IMR-90 (cell line): ENCODE measurements around the gene SIRT5. TPM values are rescaled to one million over a fixed set of nuclear protein-coding genes. Genes with fewer than 3 reads are reported as not detected.

Experiments used
- ATAC-seq: fragments of 200-7000 bp; cut with Tn5 transposase; 2 replicates; pipeline ENCODE4 v1.9.1; 2020; ENCODE audit warnings: low read depth, mild to moderate bottlenecking, moderate library complexity
- BruUV-seq: library from RNA; stranded (reverse); fragments of 400-500 nt; replicated peaks from 2 replicates; lab custom pipeline; 2021; lab: Mats Ljungman, UMichigan
- CTCF ChIA-PET: fragments of 300-600 bp; formaldehyde crosslinking; extraction: SDS; loops from one replicate; lab custom pipeline; 2021; ENCODE audit warnings: antibody characterized with exemption; lab: Yijun Ruan, JAX
- POLR2A ChIA-PET: fragments of 300-600 bp; sonication (Branson Sonifier 250); formaldehyde crosslinking; loops from one replicate; lab custom pipeline; 2022; ENCODE audit warnings: antibody characterized with exemption; ENCODE audit not compliant: unreplicated experiment; lab: Charles Lee
- DNase-seq: peaks from one replicate; pipeline ENCODE4 v3.0.0; 2013
- H2AFZ ChIP-seq: replicated peaks from 2 replicates; pipeline ENCODE3; 2013; ENCODE audit warnings: low read length, mild to moderate bottlenecking; ENCODE audit not compliant: poor library complexity
- H2AK5ac ChIP-seq: 2 replicates; pipeline ENCODE4 v1.6.1; 2013; ENCODE audit warnings: low read depth, low read length, inconsistent platforms
- H2AK9ac ChIP-seq: replicated peaks from 2 replicates; pipeline ENCODE3; 2013; ENCODE audit warnings: mild to moderate bottlenecking, low read depth, low read length, moderate library complexity; ENCODE audit not compliant: poor library complexity
- H2BK120ac ChIP-seq: 2 replicates; pipeline ENCODE4 v1.6.1; 2013; ENCODE audit warnings: low read depth, low read length, inconsistent platforms
- H2BK15ac ChIP-seq: 3 replicates; pipeline ENCODE4 v1.6.1; 2013; ENCODE audit warnings: low read depth, low read length, inconsistent platforms
- H2BK20ac ChIP-seq: 2 replicates; pipeline ENCODE4 v1.6.1; 2013; ENCODE audit warnings: low read depth, mild to moderate bottlenecking, inconsistent platforms, low read length, moderate library complexity
- H2BK5ac ChIP-seq: 2 replicates; pipeline ENCODE4 v1.6.1; 2013; ENCODE audit warnings: mild to moderate bottlenecking, low read depth, low read length, inconsistent platforms; ENCODE audit not compliant: poor library complexity, severe bottlenecking
- H3K14ac ChIP-seq: replicated peaks from 2 replicates; pipeline ENCODE4 v1.6.1; 2013; ENCODE audit warnings: low read depth, low read length, inconsistent platforms
- H3K18ac ChIP-seq: 2 replicates; pipeline ENCODE4 v1.6.1; 2013; ENCODE audit warnings: low read depth, low read length, control low read depth
- H3K23ac ChIP-seq: 2 replicates; pipeline ENCODE4 v1.6.1; 2013; ENCODE audit warnings: low read depth, low read length, inconsistent platforms
- H3K27ac ChIP-seq: 2 replicates; pipeline ENCODE4 v1.5.1; 2013; ENCODE audit warnings: mild to moderate bottlenecking, control low read depth, low read length; ENCODE audit not compliant: insufficient read depth
- H3K27me3 ChIP-seq: 2 replicates; pipeline ENCODE4 v1.6.1; 2013; ENCODE audit warnings: low read length; ENCODE audit not compliant: control insufficient read depth, insufficient read depth
- H3K36me3 ChIP-seq: 2 replicates; pipeline ENCODE4 v1.6.1; 2013; ENCODE audit warnings: low read length, mixed read lengths; ENCODE audit not compliant: control insufficient read depth, insufficient read depth
- H3K4ac ChIP-seq: 2 replicates; pipeline ENCODE4 v1.6.1; 2013; ENCODE audit warnings: low read depth, low read length, inconsistent platforms
- H3K4me1 ChIP-seq: 2 replicates; pipeline ENCODE4 v1.6.1; 2013; ENCODE audit warnings: low read length, mixed read lengths; ENCODE audit not compliant: control insufficient read depth, insufficient read depth
- H3K4me2 ChIP-seq: 2 replicates; pipeline ENCODE4 v1.6.1; 2013; ENCODE audit warnings: low read depth, mild to moderate bottlenecking, control low read depth, low read length, moderate library complexity
- H3K4me3 ChIP-seq: 2 replicates; pipeline ENCODE4 v1.5.1; 2013; ENCODE audit warnings: low read depth, mild to moderate bottlenecking, control low read depth, low read length, moderate library complexity; ENCODE audit not compliant: insufficient read depth
- H3K56ac ChIP-seq: 2 replicates; pipeline ENCODE4 v1.6.1; 2013; ENCODE audit warnings: low read length, inconsistent platforms; ENCODE audit not compliant: insufficient read depth; ENCODE audit errors: extremely low read depth
- H3K79me1 ChIP-seq, 2 experiments: 2 replicates each; pipeline ENCODE4 v1.6.1; 2013; ENCODE audit warnings: low read length in 2 of 2, inconsistent platforms in 1 of 2, low read depth in 1 of 2
- H3K9ac ChIP-seq: 2 replicates; pipeline ENCODE4 v1.6.1; 2013; ENCODE audit warnings: low read depth, low read length, control low read depth
- H3K9me1 ChIP-seq: 2 replicates; pipeline ENCODE4 v1.6.1; 2013; ENCODE audit warnings: low read length, inconsistent platforms; ENCODE audit not compliant: insufficient read depth
- H3K9me3 ChIP-seq: 2 replicates; pipeline ENCODE4 v1.6.1; 2013; ENCODE audit warnings: low read length; ENCODE audit not compliant: control insufficient read depth, insufficient read depth
- H4K20me1 ChIP-seq: 2 replicates; pipeline ENCODE4 v1.6.1; 2013; ENCODE audit warnings: low read length, inconsistent platforms; ENCODE audit not compliant: insufficient read depth
- H4K5ac ChIP-seq: 2 replicates; pipeline ENCODE4 v1.6.1; 2013; ENCODE audit warnings: mild to moderate bottlenecking, low read depth, low read length, control low read depth
- H4K8ac ChIP-seq, 2 experiments: 2 replicates each; pipeline ENCODE4 v1.6.1; 2013; ENCODE audit warnings: low read depth in 2 of 2, low read length in 2 of 2, control low read depth in 1 of 2, inconsistent platforms in 1 of 2
- H4K91ac ChIP-seq: 2 replicates; pipeline ENCODE4 v1.6.1; 2013; ENCODE audit warnings: low read depth, low read length, inconsistent platforms; ENCODE audit not compliant: insufficient read depth
- BHLHE40 ChIP-seq: fragments of 150-350 bp; IDR thresholded peaks from 2 replicates; pipeline ENCODE4 v1.6.1; 2016; ENCODE audit warnings: mild to moderate bottlenecking, low read depth, low read length
- CEBPB ChIP-seq: IDR thresholded peaks from 2 replicates; pipeline ENCODE4 v1.6.1; 2012; ENCODE audit warnings: low read depth, low read length, improper control_type of control experiment
- CHD1 ChIP-seq: IDR thresholded peaks from 2 replicates; pipeline ENCODE4 v1.6.1; 2012; ENCODE audit warnings: low read depth, low read length, improper control_type of control experiment
- ELK1 ChIP-seq: fragments of 150-350 bp; IDR thresholded peaks from 2 replicates; pipeline ENCODE4 v1.6.1; 2016; ENCODE audit warnings: low read depth, mild to moderate bottlenecking, low read length, moderate library complexity, borderline replicate concordance
- FOS ChIP-seq: fragments of 150-350 bp; IDR thresholded peaks from 2 replicates; pipeline ENCODE4 v1.6.1; 2016; ENCODE audit warnings: low read depth, low read length
- MAFK ChIP-seq: IDR thresholded peaks from 2 replicates; pipeline ENCODE4 v1.6.1; 2012; ENCODE audit warnings: low read depth, low read length, improper control_type of control experiment
- MAZ ChIP-seq: IDR thresholded peaks from 2 replicates; pipeline ENCODE4 v1.6.1; 2012; ENCODE audit warnings: low read depth, mild to moderate bottlenecking, low read length, improper control_type of control experiment, moderate library complexity, borderline replicate concordance
- MXI1 ChIP-seq: IDR thresholded peaks from 2 replicates; pipeline ENCODE4 v1.6.1; 2012; ENCODE audit warnings: low read depth, mild to moderate bottlenecking, low read length, moderate library complexity, borderline replicate concordance
- NFE2L2 ChIP-seq: fragments of 150-350 bp; IDR thresholded peaks from 2 replicates; pipeline ENCODE4 v1.6.1; 2016; ENCODE audit warnings: low read depth, mild to moderate bottlenecking, low read length
- POLR2A ChIP-seq: IDR thresholded peaks from 2 replicates; pipeline ENCODE4 v1.6.1; 2012; ENCODE audit warnings: mild to moderate bottlenecking, low read depth, low read length
- RAD21 ChIP-seq: IDR thresholded peaks from 2 replicates; pipeline ENCODE4 v1.6.1; 2012; ENCODE audit warnings: low read length, improper control_type of control experiment
- RCOR1 ChIP-seq: IDR thresholded peaks from 2 replicates; pipeline ENCODE4 v1.6.1; 2012; ENCODE audit warnings: mild to moderate bottlenecking, low read length, improper control_type of control experiment; ENCODE audit not compliant: insufficient replicate concordance
- RFX5 ChIP-seq: IDR thresholded peaks from 2 replicates; pipeline ENCODE4 v1.8.0; 2012; ENCODE audit warnings: low read depth, mild to moderate bottlenecking, low read length, moderate library complexity
- SMC3 ChIP-seq: fragments of 150-350 bp; IDR thresholded peaks from 2 replicates; pipeline ENCODE4 v1.6.1; 2016; ENCODE audit warnings: low read depth, mild to moderate bottlenecking, antibody characterized with exemption, low read length, moderate library complexity
- WGBS, 2 experiments: methylation state at CpG; one replicate each; pipeline versions ENCODE4 v1.1.5 to v1.1.7; 2013; ENCODE audit warnings: missing lambda C conversion rate in 2 of 2; ENCODE audit not compliant: insufficient read length in 1 of 2; ENCODE audit errors: extremely low coverage in 2 of 2; 5-methylcytosine and 5-hydroxymethylcytosine counted together
- dilution Hi-C: fragments of 300-500 bp; cut with HindIII; formaldehyde crosslinking; loops from one replicate; pipeline ENCODE4 v1.14.3; 2018; ENCODE audit warnings: low sequenced_read_pairs; ENCODE audit not compliant: unreplicated experiment
- in situ Hi-C: fragments of 300-500 bp; cut with MboI; formaldehyde crosslinking; loops from 3 replicates; pipeline ENCODE4 v1.14.3; 2019; ENCODE audit warnings: low sequenced_read_pairs, inconsistent platforms, mixed read lengths
- intact Hi-C: fragments of 100-400 bp; cut with micrococcal nuclease; formaldehyde crosslinking; loops from 2 replicates; pipeline ENCODE4 v1.10.0; 2022
- polyA plus RNA-seq, 3 experiments: library from polyadenylated mRNA; depleted of rRNA; stranded (reverse); fragments of >200 nt; gene quantifications; 2 replicates each; pipeline ENCODE4 v1.2.3, GENCODE V29; 2012; ENCODE audit warnings: low replicate concordance in 1 of 3
- total RNA-seq: library from RNA; depleted of rRNA; stranded (reverse); fragments of >200 nt; gene quantifications from 2 replicates; pipeline ENCODE4 v1.2.3, GENCODE V29; 2012

SIRT5 gene
- total and polyA plus RNA-seq, 2 of the 4 experiments (the other 2 are of a cell fraction), result 4.7 to 5.2 TPM

GRCh38 chr6:13617066-13617465, 42.7 kb downstream of the SIRT5 start:
- peaks cover 9% of the 10 kb centered on the region; the same call in 1 of the 2 replicates for H4K20me1 ChIP-seq
- no peaks in the 10 kb centered on the region for H3K9me3 ChIP-seq
- no peak overlapping the region for H3K27ac ChIP-seq
- H3K14ac ChIP-seq, result no peak overlapping the region
- no peak overlapping the region for H3K4me3 ChIP-seq
- H2AK9ac ChIP-seq, result no peak overlapping the region
- no peak overlapping the region for H4K8ac ChIP-seq
- no peak overlapping the region for H3K56ac ChIP-seq
- in situ Hi-C loops, result no loop called here
- H3K9ac ChIP-seq, result no peak overlapping the region
- no peak overlapping the region for H2AK5ac ChIP-seq
- intact Hi-C loops, result no loop called here
- no peak overlapping the region for H3K23ac ChIP-seq
- H2BK20ac ChIP-seq, result no peak overlapping the region
- ATAC-seq (no peak), DNase-seq (no peak)
- ChIA-PET CTCF (interaction anchor here (2.0 kb wide), 1 partner anchor 92 kb away, joined by 8 read pairs; no protein-coding TSS in a partner anchor), POLR2A (no interaction called here)
- H3K9me1 ChIP-seq, result 0 out of 2 replicates have a peak, but pooled peaks cover 5% of the 10 kb centered on the region
- H3K18ac ChIP-seq, result no peak overlapping the region
- H2AFZ ChIP-seq, result no peak overlapping the region
- no peak overlapping the region; the same call in 1 of the 2 replicates for H3K4me2 ChIP-seq
- no peak overlapping the region for H3K4ac ChIP-seq
- H2BK15ac ChIP-seq, result no peak overlapping the region
- H4K91ac ChIP-seq, result no peak overlapping the region
- no peaks in the 10 kb centered on the region for H3K27me3 ChIP-seq
- WGBS, 2 experiments, result 86% methylated on average over 1 of the region's 2 CpGs; no CpG with 5 or more reads in 1 of the 2 experiments
- BruUV-seq, result no TSS peak
- no peak overlapping the region for H2BK120ac ChIP-seq
- TF ChIP-seq RCOR1 (no peak), CEBPB (no peak), RFX5 (no peak), NFE2L2 (no peak), SMC3 (no peak), BHLHE40 (no peak), MAZ (no peak), MXI1 (no peak), CHD1 (no peak), FOS (no peak), MAFK (no peak), RAD21 (no peak), POLR2A (no peak), ELK1 (no peak)
- H4K5ac ChIP-seq, result no peak overlapping the region
- H3K4me1 ChIP-seq, result peaks cover 5% of the 10 kb centered on the region; the same call in 1 of the 2 replicates
- H3K36me3 ChIP-seq, result peaks cover 22% of the 10 kb centered on the region
- dilution Hi-C loops, result no loop called here
- peaks cover 24 to 36% of the 10 kb centered on the region in 2 experiments for H3K79me1 ChIP-seq
- no peak overlapping the region for H2BK5ac ChIP-seq
